Measurements from ENCODE around the gene PRAMEF18.
"Not testable (repeated sequence)": the region's sequence is repeated elsewhere in the genome, so short reads cannot be mapped to it uniquely, and the experiment has no call there.

PRAMEF18 gene

GRCh38 chr1:13208712-13209111 lies 17.2 kb downstream of the PRAMEF18 start:
- not testable (repeated sequence) for DNase-seq (ENCODE audit: low read depth)

GRCh38 chr1:13201309-13201708 lies 24.6 kb downstream of the PRAMEF18 start, which contains the start of gene PRAMEF13:
TSS of gene PRAMEF13 (minus strand) at chr1:13201409. CDS start at chr1:13199589, 1,820 bp downstream.
- not testable (repeated sequence) for DNase-seq (ENCODE audit: low read depth)

All from stimulated activated CD8-positive, alpha-beta memory T cell treated with anti-CD3 and anti-CD28 coated beads, Interleukin-15, amount 100 ng/mL, for 24 hours (primary cell).